NK-92 (cell line): Measurements from ENCODE around the gene CEACAM16.

ENCODE experiments used
- DNase-seq: peaks from one replicate; lab custom pipeline; 2025; ENCODE audit not compliant: unreplicated experiment; lab: John Stamatoyannopoulos, UW

The CEACAM16 gene

GRCh38 chr19:44757735-44758505, 59.0 kb downstream of the CEACAM16 start:
- DNase-seq: no peak

- no peak for DNase-seq
Observed at GRCh38 chr19:44758596-44758995, 59.6 kb downstream of the CEACAM16 start.

- no peak for DNase-seq
Observed at GRCh38 chr19:44759083-44759804, 60.3 kb downstream of the CEACAM16 start.
